SK-MEL-5 (cell line): ENCODE measurements around the gene CELF2. TPM values are rescaled to one million over a fixed set of nuclear protein-coding genes. Genes with fewer than 3 reads are reported as not detected.

ENCODE experiments used
- DNase-seq: peaks from one replicate; pipeline ENCODE4 v3.0.0-alpha.2; 2016; ENCODE audit warnings: low read depth, low spot score
- in situ Hi-C: cut with HindIII; loops from 2 replicates; pipeline ENCODE4 v1.10.0; 2016; ENCODE audit warnings: low sequenced_read_pairs, high pct_unique_total_duplicates, low pct_unique_long_range_greater_than_20kb
- total RNA-seq: library from RNA; depleted of rRNA; stranded (reverse); fragments of >200 nt; shearing (Covaris generic); gene quantifications from 2 replicates; pipeline ENCODE4 v1.2.3, GENCODE V29; 2014

The CELF2 gene
- total RNA-seq, 1 experiment from 2014 or later: 8.1 TPM

DNA sequence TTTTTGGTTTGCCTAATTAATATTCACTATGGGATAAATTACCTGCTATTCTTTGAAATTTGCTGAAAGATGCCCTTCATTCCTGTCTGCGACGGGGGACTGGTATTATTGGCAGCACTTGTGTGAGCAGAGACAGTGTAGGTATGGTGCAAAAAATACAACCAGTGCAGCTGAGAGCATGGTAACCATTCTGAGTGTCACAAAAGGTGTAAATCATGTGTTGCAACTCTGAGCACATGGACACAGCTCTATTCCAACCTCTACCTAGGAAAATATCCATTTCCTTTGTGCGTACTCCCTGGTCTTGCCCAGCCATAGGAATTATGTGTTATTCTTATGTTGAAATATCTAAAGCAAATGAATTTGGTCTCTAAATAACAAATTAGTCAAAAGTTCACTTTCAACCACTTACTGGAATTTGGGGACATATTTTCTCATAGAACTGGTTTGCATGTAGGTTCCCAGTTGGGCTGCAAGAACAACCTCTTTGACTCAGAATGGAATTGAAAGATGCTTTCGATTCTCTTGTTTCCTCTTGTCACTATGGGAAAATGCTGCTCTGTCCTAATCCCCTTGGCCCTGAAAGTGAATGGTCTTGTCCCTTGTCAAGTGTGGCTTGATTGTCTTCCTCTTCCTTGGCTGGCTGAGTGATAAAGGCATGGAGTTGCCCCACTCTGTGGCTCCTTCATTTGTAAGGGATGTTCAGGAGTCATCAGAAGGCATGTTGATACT, 57.0 kb downstream of the CELF2 start:
- in situ Hi-C loops: no loop called here
- no peak for DNase-seq

DNA sequence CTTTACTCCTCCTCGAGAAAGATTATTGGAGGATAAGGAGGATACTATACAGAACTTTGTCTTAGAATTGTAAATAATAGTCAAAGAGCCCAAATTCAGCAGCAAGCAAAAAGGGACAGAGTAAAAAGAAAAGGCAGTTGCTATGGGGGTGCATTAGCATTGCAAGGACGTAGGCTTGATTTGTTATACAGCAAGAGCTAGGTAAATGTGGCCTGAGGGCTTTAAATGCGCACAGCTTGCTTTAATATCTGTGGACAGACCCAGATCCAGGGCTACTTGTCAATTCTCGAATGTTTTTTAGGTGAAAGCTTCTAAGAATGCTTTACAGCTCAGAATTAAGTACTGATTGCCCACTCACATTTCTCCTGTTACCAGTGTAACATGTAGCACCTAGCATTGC, 58.5 kb downstream of the CELF2 start:
- in situ Hi-C loops: no loop called here
- no peak for DNase-seq

DNA sequence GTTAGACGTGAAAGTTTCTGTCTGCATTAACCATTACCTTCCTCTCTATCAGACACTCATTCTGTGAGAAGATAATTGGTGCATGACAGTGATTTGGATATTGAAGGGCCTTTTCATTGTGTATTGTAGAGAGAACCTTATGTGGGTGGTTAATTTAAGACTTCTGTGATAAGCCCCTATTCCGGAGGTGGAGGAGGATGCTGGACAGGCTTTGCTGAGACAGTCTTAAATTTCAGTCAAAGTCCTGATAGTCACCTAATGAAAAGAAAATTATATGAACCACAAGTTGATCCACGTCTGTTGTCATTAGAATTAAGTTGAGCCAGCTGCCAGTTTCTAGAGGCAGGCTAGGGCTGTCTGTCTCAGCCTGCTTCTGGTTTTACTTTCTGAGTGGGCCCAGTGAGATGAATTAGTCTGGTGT, 62.9 kb downstream of the CELF2 start:
- no peak for DNase-seq
- in situ Hi-C loops: no loop called here

DNA sequence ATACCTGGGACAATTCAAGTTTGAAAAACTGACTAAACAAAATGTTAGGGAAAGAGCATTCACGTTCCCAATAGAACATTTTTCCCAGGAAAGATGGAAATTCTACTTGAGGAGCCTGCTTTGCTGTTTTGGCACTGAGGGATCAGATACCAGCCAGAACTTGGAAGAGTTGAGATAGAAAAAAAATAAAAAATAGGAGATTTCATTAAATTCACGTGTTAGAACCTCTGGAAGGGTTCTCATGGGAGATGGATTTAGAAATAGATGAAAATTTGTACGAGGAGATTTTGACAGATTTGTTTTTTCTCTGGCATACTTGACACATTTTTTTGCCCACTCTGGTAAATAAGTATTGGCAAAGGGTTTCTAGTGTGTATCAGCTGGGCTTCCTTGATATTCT, 63.7 kb downstream of the CELF2 start:
- in situ Hi-C loops: no loop called here
- no peak for DNase-seq

DNA sequence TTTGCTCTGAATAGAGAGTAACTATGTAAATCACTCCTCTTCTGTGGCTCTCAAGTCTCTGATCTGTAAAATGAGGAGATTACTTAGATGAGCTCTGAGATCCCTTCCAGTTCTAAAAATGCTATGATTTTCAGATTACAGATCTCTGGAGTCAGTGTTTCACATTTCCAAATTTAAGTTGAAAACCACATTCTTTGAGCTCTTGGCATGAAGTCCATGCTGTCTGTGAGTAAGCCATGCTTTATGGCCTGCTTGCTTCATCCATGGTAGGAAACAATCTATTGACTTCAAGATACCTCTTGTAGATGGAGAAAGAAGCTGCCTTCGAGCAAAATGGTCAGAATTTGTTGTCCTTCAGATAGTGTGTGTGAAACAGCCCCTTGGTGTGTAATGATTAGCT, 64.9 kb downstream of the CELF2 start:
- in situ Hi-C loops: no loop called here
- no peak for DNase-seq

DNA sequence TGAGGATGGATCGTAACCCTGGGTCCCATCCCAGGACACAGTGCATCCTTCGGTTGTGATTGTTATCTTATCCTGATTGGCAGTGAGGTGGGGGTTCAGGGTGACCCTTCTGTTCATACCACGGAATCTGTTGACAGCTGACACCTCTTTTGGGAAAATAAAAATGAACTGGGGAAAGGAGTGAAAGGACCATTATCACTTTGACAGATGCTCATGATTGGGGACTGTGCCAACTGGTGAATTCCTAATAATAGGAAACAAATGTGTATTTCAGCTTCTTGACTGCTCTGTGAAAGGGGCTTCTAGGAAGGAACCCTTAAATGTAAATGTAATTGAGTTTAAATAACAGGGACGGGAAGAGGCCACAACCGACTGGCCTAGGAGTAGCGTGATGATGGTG, 65.4 kb downstream of the CELF2 start:
- no peak for DNase-seq
- in situ Hi-C loops: no loop called here

DNA sequence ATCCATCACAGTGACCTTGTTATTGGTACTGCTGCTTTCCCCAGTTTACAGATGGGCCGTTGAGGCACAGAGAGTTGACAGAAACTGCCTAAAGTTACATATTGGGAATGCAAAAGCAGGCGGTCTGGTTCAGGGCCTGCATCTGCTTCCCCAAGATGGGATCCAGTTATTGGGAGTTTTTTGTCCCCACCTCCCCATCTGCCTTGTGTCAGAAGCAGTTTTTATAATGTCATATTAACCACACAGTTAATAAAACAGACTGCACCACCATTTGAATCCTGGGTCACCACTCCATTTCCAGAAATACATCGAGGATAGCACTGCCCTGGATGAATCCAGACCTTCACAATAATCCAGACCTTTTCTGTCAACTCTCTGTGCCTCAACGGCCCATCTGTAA, 67.9 kb downstream of the CELF2 start:
- DNase-seq: no peak
- in situ Hi-C loops: no loop called here

DNA sequence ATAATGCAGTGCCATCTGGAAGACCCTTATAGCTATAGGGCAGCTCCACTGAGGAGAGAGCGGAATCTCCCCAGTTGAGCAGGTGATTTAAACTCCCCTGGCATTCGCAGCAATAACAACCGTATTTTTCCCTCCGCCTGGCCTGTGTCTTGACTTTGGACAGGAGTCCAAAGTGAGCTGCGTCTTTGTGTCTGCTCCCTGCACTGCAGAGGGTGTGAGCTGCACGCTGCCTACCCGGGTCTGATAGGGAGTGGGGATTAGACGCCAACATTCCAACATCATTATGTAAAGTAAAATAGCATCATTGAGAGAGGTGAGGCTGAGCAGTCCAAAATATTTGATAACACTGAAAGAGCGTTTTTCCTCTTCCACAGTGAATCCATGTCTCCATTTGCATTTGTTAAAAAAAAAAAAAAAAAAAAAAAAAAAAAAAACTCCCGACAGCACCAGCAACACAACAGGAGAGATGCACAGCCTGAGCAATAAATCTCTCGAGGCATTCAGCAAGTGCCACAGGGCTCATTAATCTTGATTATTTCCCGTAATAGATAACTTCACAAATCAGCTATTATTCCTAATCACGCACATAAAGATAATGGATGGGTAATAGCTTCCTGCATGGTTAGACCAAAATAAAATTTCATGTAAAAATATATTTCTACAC, 68.6 kb downstream of the CELF2 start:
- in situ Hi-C loops: no loop called here
- no peak for DNase-seq

DNA sequence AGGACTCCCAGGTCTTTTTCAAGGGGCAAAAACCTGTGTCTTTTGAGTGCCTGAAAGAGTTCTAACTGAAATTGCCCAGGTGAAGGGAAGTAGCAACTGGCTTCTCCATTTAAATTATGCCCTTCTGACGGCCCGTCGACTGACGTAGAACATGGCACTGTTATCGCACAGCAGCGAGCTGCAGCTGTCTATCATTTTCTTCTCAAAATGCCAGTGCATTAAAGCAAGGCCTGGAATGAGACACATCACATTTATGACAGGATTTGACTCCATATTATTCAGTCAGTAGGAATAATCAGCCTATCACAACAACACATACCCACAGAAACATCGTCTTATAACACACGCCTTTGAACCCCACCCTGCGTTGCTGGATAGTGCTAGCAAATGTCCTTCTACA, 69.7 kb downstream of the CELF2 start:
- no peak for DNase-seq
- in situ Hi-C loops: no loop called here

DNA sequence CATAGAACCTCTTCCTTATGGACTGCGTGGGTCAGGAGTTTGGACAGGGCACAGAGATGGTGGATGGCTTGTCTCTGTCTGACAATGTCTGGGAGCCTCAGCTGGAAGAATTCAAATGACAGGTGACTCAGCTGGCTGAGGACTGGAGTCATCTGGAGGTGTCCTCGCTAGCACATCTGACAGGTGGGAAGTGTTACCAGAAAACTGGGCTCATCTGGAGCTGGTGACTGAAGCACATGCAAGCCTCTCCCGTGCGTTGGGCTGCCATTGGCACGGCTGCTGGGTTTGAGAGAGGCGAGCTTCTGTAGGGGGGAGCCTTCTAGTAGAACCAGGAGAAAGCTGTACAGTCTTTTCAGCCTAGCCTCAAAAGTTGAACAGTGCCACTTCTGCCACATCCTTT, 71.0 kb downstream of the CELF2 start:
- DNase-seq: no peak
- in situ Hi-C loops: no loop called here

DNA sequence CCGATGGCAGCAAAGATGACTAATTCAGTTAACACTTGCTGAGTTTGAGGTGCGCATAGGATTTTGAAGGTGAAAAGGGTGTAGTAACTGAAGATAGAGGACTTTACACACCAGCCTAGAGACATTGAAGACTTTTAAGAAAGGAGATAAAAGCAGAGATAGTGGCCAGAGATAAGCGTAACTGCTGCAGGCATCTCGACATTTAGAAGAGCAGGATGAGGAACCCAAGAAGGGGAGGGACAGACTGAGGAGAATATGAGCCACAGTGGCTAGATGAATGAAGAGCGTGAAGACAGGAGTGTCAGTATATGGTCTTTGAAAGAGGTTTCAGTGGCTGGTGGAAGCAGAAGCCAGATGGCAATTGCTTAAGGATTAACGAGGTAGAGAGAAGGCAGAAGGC, 71.6 kb downstream of the CELF2 start:
- DNase-seq: no peak
- in situ Hi-C loops: no loop called here

DNA sequence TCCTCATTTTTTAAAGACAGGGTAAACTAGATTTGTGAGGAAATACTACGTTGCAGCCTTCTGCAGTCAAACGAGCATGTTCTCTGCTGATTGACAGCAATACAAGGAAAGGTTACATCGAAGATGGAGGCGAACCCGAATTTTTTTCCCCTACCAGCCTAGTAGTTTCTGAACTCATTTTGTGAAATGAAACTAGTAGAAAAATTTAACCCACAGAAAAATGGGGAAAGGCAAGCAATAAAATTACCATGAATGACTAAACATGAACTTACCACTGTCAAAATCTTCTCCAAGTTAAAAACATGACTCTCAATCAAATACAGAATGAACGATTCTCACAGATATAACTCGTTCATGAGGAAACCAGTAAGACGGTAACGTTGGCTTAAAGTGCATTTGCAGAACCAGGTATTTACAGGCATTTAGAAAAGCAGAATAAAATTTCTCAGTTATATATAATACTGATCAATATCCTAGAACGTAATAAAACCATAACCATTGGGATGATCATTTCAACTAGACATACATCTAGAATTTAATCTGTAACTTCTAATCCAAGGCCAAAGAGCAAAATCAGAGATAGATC, 73.9 kb downstream of the CELF2 start:
- in situ Hi-C loops: no loop called here
- DNase-seq: no peak

DNA sequence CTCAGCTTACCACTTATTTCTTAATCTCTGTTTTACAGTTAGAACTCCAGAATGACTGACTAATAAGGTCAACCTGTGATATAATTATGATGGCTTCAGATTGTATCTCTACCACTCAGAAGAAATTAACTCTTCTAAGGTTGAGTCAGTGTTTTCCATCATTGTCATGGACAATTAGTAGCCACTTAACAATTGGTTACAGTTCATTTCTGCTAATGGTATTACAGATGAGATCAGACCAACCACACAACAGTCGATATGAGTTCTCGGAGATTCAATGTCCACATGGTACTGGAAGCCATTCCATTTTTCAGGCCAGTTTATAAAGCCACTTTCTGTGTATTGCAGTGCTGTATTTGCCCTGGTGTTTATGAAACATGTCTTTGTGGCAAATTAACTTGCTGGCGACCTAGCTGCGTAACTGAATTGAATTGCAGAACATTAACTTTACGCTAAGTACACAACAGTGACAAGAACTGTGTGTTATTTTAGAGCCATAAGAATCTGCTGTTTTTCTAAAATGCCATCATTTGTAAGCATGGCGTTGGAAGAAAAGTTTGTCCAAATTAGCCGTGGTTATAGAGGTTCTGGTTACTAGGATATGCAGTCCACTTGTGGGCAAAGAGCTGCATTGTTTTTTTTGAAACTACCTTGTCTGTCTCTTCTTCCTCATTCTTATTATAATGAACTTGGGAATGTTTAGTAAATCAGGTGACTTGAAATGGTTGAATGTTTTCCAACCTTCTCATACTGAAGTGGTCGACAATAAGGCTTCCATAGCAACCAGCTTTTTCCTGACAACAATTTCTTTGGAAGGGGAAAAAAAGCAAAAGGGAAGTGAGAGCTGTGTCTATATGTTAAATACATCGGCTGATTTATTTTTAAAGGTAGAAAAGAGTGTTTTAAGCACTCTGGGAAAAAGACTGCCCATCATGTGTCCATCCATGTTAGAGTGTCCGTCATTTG, 76.4 kb downstream of the CELF2 start:
- DNase-seq: no peak
- in situ Hi-C loops: no loop called here

DNA sequence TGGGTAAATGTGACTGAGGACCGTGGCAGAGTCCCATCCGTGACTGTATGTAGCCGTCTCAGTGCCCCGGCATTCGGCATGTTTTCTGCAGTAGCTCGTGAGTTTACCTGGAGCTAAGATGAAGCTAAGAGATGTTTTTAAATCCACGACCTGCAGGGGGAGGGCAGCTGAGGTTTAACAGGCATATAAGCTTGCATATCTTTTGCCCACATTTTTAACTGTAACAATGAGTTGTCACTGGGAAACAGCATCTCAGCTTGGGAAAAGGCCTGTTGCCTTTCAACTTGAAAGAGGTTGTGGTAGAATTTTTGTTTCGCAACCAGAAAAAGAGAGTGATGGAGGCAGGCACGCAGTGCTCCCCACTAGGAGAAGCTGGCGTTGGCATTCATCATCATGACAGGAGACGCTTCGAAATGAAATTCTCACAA, 77.7 kb downstream of the CELF2 start:
- DNase-seq: no peak
- in situ Hi-C loops: no loop called here

DNA sequence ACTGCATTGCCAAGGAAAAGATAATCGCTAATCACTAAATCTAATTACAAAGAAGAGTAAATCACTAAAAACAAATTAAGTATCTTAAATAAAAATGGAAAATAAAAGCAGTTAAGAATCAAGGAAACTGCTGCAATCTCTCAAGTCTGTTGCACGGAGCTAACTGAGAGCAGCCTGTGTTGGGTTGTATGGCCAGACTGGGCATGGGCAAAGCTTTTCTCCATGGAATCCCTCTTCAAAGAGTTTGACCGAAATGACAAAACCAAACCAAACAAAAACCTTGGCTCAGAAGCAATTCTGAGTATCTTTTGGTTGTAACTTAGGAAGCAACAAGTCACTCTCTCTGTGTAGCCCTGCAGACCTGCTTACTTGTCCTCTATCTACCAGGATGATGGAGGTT, 78.8 kb downstream of the CELF2 start:
- in situ Hi-C loops: no loop called here
- no peak for DNase-seq

DNA sequence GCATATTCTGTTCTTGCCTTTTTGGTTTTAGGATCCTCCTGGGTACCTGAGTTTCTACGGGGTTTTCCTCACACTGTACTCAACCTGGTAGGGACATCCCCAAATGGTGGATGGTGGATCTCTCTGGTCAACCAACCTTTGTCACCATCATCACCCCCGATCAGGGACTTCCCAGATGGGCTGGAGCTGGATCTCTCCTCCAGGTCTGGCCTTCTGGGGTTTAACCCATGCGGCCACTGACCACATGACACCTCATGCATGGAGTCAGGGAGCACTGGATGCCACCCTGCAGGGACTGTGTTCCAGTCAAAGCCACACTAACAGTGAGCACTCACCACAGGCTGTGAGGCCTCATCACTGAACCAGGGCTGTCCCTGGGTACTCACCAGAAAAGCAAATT, 80.0 kb downstream of the CELF2 start:
- no peak for DNase-seq
- in situ Hi-C loops: no loop called here

DNA sequence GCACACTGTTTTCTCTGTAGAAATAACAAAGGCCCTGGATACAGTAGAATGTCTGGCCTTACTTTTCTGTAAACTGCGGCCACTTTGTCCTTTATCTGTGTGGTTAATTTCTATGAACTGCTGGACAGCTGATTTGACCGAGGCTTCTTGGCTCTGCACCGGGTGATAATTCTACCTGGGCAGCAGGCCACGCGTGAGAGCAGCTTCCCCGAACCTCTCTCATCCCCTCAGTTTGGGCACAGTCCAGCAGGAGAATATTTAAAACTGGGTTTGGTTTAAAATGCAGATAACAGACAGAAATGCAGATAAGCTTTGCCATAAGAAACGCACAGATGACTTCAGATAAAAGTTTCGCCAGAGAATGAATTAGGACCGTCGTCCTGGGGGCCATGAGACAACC, 81.0 kb downstream of the CELF2 start:
- DNase-seq: no peak
- in situ Hi-C loops: no loop called here
